Endothelial cell (in vitro differentiated cells): ENCODE data around the gene HLCS. TPM values are rescaled to one million over a fixed set of nuclear protein-coding genes. Genes with fewer than 3 reads are reported as not detected.

Experiments
- DNase-seq: peaks from one replicate; pipeline ENCODE4 v3.0.0; 2021; ENCODE audit warnings: low spot score
- H3K27ac Mint-ChIP-seq: one replicate; pipeline ENCODE4 v1.8.0; 2021; ENCODE audit warnings: mixed read lengths, inconsistent platforms; ENCODE audit not compliant: unreplicated experiment
- H3K27me3 Mint-ChIP-seq: one replicate; pipeline ENCODE4 v1.8.0; 2021; ENCODE audit warnings: mild to moderate bottlenecking, moderate library complexity, mixed read lengths, inconsistent platforms; ENCODE audit not compliant: unreplicated experiment
- H3K36me3 Mint-ChIP-seq: one replicate; pipeline ENCODE4 v1.8.0; 2021; ENCODE audit warnings: mild to moderate bottlenecking, low read depth, mixed read lengths, inconsistent platforms; ENCODE audit not compliant: unreplicated experiment
- H3K4me1 Mint-ChIP-seq: one replicate; pipeline ENCODE4 v1.8.0; 2021; ENCODE audit warnings: mild to moderate bottlenecking, mixed read lengths, inconsistent platforms; ENCODE audit not compliant: unreplicated experiment
- H3K4me3 Mint-ChIP-seq: one replicate; pipeline ENCODE4 v1.8.0; 2021; ENCODE audit warnings: mild to moderate bottlenecking, mixed read lengths, inconsistent platforms; ENCODE audit not compliant: unreplicated experiment
- H3K9me3 Mint-ChIP-seq: one replicate; pipeline ENCODE4 v1.8.0; 2021; ENCODE audit warnings: mixed read lengths, inconsistent platforms; ENCODE audit not compliant: unreplicated experiment
- CTCF ChIP-seq: fragments of 200-600 bp; sonication (generic); IDR thresholded peaks from one replicate; pipeline ENCODE4 v1.5.0; 2021; ENCODE audit warnings: antibody characterized with exemption; ENCODE audit not compliant: unreplicated experiment
- total RNA-seq: library from RNA; stranded (reverse); fragmentation: NEBNext Ultra II Directional; extraction: Animal tissue kit (Norgen Biotek cat#: 25700); gene quantifications from one replicate; pipeline ENCODE4 v1.2.1, GENCODE V29; 2021; ENCODE audit not compliant: unreplicated experiment

The HLCS gene
- total RNA-seq, 1 donor from 2014 or later, result 97.4 TPM

GRCh38 chr21:36780861-36781260 lies 185.6 kb downstream of the HLCS start:
- no peak overlapping the region for H3K4me3 Mint-ChIP-seq
- H3K36me3 Mint-ChIP-seq, result peaks cover 19% of the 10 kb centered on the region
- TF ChIP-seq CTCF, result no peak
- H3K27ac Mint-ChIP-seq, result no peak overlapping the region
- H3K4me1 Mint-ChIP-seq, result peaks cover 11% of the 10 kb centered on the region
- no peaks in the 10 kb centered on the region for H3K27me3 Mint-ChIP-seq
- no peak for DNase-seq
- no peaks in the 10 kb centered on the region for H3K9me3 Mint-ChIP-seq

GRCh38 chr21:36776981-36777617 lies 189.4 kb downstream of the HLCS start:
- Mint-ChIP-seq H3K4me1 (peaks cover 3% of the 10 kb centered on the region), H3K36me3 (peaks cover 14% of the 10 kb centered on the region), H3K9me3 (no peaks in the 10 kb centered on the region), H3K27me3 (no peaks in the 10 kb centered on the region), H3K27ac (no peak overlapping the region), H3K4me3 (no peak overlapping the region)
- no peak for DNase-seq
- TF ChIP-seq CTCF, result no peak

GRCh38 chr21:36773995-36774394 lies 192.5 kb downstream of the HLCS start:
- peaks cover 4% of the 10 kb centered on the region for H3K36me3 Mint-ChIP-seq
- H3K4me1 Mint-ChIP-seq, result peaks cover 2% of the 10 kb centered on the region
- H3K4me3 Mint-ChIP-seq, result no peak overlapping the region
- H3K27ac Mint-ChIP-seq, result no peak overlapping the region
- TF ChIP-seq CTCF, result no peak
- H3K27me3 Mint-ChIP-seq, result no peaks in the 10 kb centered on the region
- no peaks in the 10 kb centered on the region for H3K9me3 Mint-ChIP-seq
- no peak for DNase-seq

GRCh38 chr21:36773117-36773516 lies 193.4 kb downstream of the HLCS start:
- H3K4me3 Mint-ChIP-seq, result no peak overlapping the region
- no peaks in the 10 kb centered on the region for H3K9me3 Mint-ChIP-seq
- H3K27me3 Mint-ChIP-seq, result no peaks in the 10 kb centered on the region
- no peak for DNase-seq
- no peak overlapping the region for H3K27ac Mint-ChIP-seq
- no peak for TF ChIP-seq CTCF
- peaks cover 7% of the 10 kb centered on the region for H3K4me1 Mint-ChIP-seq
- peaks cover 4% of the 10 kb centered on the region for H3K36me3 Mint-ChIP-seq

- H3K27ac Mint-ChIP-seq, result peak overlapping the region; percentile 51
These were observed 197.2 kb downstream of the HLCS start for GRCh38 chr21:36769051-36769839.

More at GRCh38 chr21:36769051-36769839, 197.2 kb downstream of the HLCS start:
- no peak overlapping the region for H3K4me3 Mint-ChIP-seq
- DNase-seq, result no peak
- no peak for TF ChIP-seq CTCF
- H3K9me3 Mint-ChIP-seq, result no peaks in the 10 kb centered on the region
- H3K27me3 Mint-ChIP-seq, result peaks cover 3% of the 10 kb centered on the region
- peaks cover 11% of the 10 kb centered on the region for H3K4me1 Mint-ChIP-seq
- peaks cover 6% of the 10 kb centered on the region for H3K36me3 Mint-ChIP-seq
